Peyer's patch (tissue), 4 donors: Measurements from ENCODE around the gene TGFB3. TPM values are rescaled to one million over a fixed set of nuclear protein-coding genes. Genes with fewer than 3 reads are reported as not detected.

Experiments
- DNase-seq, 3 donors: peaks; one replicate each; pipeline ENCODE4 v3.0.0-alpha.2; 2017 to 2019
- H3K27ac ChIP-seq, 4 donors: fragments of 200-600 bp; sonication (generic); one replicate each; pipeline ENCODE4 v1.5.1; 2016 to 2019
- H3K27me3 ChIP-seq, 2 donors: fragments of 200-600 bp; sonication (generic); one replicate each; pipeline ENCODE4 v1.5.1; 2019
- H3K36me3 ChIP-seq, 3 donors: fragments of 200-600 bp; sonication (generic); one replicate each; pipeline ENCODE4 v1.5.1; 2016 to 2019
- H3K4me1 ChIP-seq, 4 donors: fragments of 200-600 bp; sonication (generic); one replicate each; pipeline ENCODE4 v1.5.1; 2016 to 2019
- H3K4me3 ChIP-seq, 4 donors: fragments of 200-600 bp; sonication (generic); 1 replicate in 3 of 4; 2 replicates in 1 of 4; pipeline ENCODE4 v1.5.1; 2016 to 2019; ENCODE audit warnings: mild to moderate bottlenecking in 1 of 4
- H3K9me3 ChIP-seq, 4 donors: fragments of 200-600 bp; sonication (generic); one replicate each; pipeline ENCODE4 v1.5.1; 2016 to 2019; ENCODE audit warnings: mild to moderate bottlenecking in 1 of 4
- CTCF ChIP-seq, 6 experiments: fragments of 450-650 bp in 4 of 6; fragments of 200-600 bp in 2 of 6; sonication (generic) in 1 of 6; IDR thresholded peaks; one replicate each; pipeline ENCODE4 v1.5.1; 2017 to 2019; ENCODE audit warnings: antibody characterized with exemption in 6 of 6, mild to moderate bottlenecking in 3 of 6, moderate library complexity in 1 of 6
- POLR2A ChIP-seq, 2 donors: fragments of 450-650 bp; IDR thresholded peaks; one replicate each; pipeline ENCODE4 v1.5.1; 2017; ENCODE audit warnings: antibody characterized with exemption in 2 of 2, mild to moderate bottlenecking in 2 of 2, moderate library complexity in 2 of 2
- total RNA-seq, 4 donors: library from RNA; depleted of rRNA; stranded (reverse); fragments of >200 nt; gene quantifications; one replicate each; pipeline ENCODE4 v1.1.0, GENCODE V29; 2016

The TGFB3 gene
- 1 to 10 TPM; 4.2 to 9.2 (median 6.4) TPM for total RNA-seq

GRCh38 chr14:75981426-75982265 is at the start of gene TGFB3:
TGFB3 (minus strand) TSS chr14:75981995; CDS start chr14:75980893, 1,102 bp downstream.
- peak within 1 kb of the TSS; percentile 81 to 92 (median 85) for H3K27ac ChIP-seq
- peak within 1 kb of the TSS; percentile 66 to 80 (median 78) for H3K4me3 ChIP-seq
- H3K36me3 ChIP-seq = no peaks in the 10 kb centered on the region
- peaks cover 0 to 37% (median 10%) of the 10 kb centered on the region in 4 donors for H3K4me1 ChIP-seq
- no peaks in the 10 kb centered on the region for H3K27me3 ChIP-seq
- TF ChIP-seq POLR2A (IDR thresholded peaks at IDR 0.05) (peak in 1 of 2 donors; percentile 48), CTCF (IDR thresholded peaks at IDR 0.05) (no peak)
- DNase-seq = peak in 2 of 3 donors; percentile 41 to 78
- H3K9me3 ChIP-seq = no peaks in the 10 kb centered on the region

GRCh38 chr14:76024211-76024907 is 42.6 kb upstream of the TGFB3 start:
- Histone ChIP-seq H3K9me3 (no peaks in the 10 kb centered on the region), H3K27me3 (no peaks in the 10 kb centered on the region), H3K36me3 (peaks cover 0 to 12% (median 0%) of the 10 kb centered on the region in 3 donors), H3K4me1 (peaks cover 0 to 5% (median 0%) of the 10 kb centered on the region in 4 donors), H3K27ac (peak overlapping the region in 2 of 4 donors; percentile 39 to 71), H3K4me3 (no peak overlapping the region)
- TF ChIP-seq CTCF (IDR thresholded peaks at IDR 0.05) = no peak
- TF ChIP-seq POLR2A (IDR thresholded peaks at IDR 0.05) = no peak
- no peak for DNase-seq

GRCh38 chr14:76023757-76024156 is 42.0 kb upstream of the TGFB3 start:
- H3K36me3 ChIP-seq = peaks cover 0 to 12% (median 0%) of the 10 kb centered on the region in 3 donors
- DNase-seq = no peak
- H3K4me3 ChIP-seq = no peak overlapping the region
- H3K4me1 ChIP-seq = peaks cover 0 to 5% (median 0%) of the 10 kb centered on the region in 4 donors
- TF ChIP-seq CTCF (IDR thresholded peaks at IDR 0.05) (no peak), POLR2A (IDR thresholded peaks at IDR 0.05) (no peak)
- peak overlapping the region in 2 of 4 donors; percentile 39 to 71 for H3K27ac ChIP-seq
- no peaks in the 10 kb centered on the region for H3K9me3 ChIP-seq
- no peaks in the 10 kb centered on the region for H3K27me3 ChIP-seq

GRCh38 chr14:76022991-76023390 is 41.2 kb upstream of the TGFB3 start:
- peaks cover 0 to 12% (median 0%) of the 10 kb centered on the region in 3 donors for H3K36me3 ChIP-seq
- no peak for DNase-seq
- peak overlapping the region in 1 of 4 donors; percentile 0 for H3K27ac ChIP-seq
- H3K9me3 ChIP-seq = no peaks in the 10 kb centered on the region
- TF ChIP-seq POLR2A (IDR thresholded peaks at IDR 0.05) (no peak), CTCF (IDR thresholded peaks at IDR 0.05) (no peak)
- H3K27me3 ChIP-seq = no peaks in the 10 kb centered on the region
- no peak overlapping the region for H3K4me3 ChIP-seq
- H3K4me1 ChIP-seq = peaks cover 0 to 5% (median 0%) of the 10 kb centered on the region in 4 donors

GRCh38 chr14:76019676-76020075 is 37.9 kb upstream of the TGFB3 start:
- no peaks in the 10 kb centered on the region for H3K27me3 ChIP-seq
- H3K36me3 ChIP-seq = peaks cover 0 to 19% (median 0%) of the 10 kb centered on the region in 3 donors
- TF ChIP-seq CTCF (IDR thresholded peaks at IDR 0.05) (no peak), POLR2A (IDR thresholded peaks at IDR 0.05) (no peak)

More at GRCh38 chr14:76019676-76020075, 37.9 kb upstream of the TGFB3 start:
- H3K4me1 ChIP-seq = peaks cover 0 to 5% (median 0%) of the 10 kb centered on the region in 4 donors
- H3K27ac ChIP-seq = no peak overlapping the region
- no peak overlapping the region for H3K4me3 ChIP-seq
- H3K9me3 ChIP-seq = no peaks in the 10 kb centered on the region
- no peak for DNase-seq
